GM19238 (cell line): Measurements from ENCODE around the gene CAMTA1.
"Not testable (repeated sequence)": the region's sequence is repeated elsewhere in the genome, so short reads cannot be mapped to it uniquely, and the experiment has no call there.

Experiments
- DNase-seq: peaks from one replicate; pipeline ENCODE4 v3.0.0; 2011; ENCODE audit warnings: low spot score; ENCODE audit not compliant: insufficient read length

Gene CAMTA1

DNA sequence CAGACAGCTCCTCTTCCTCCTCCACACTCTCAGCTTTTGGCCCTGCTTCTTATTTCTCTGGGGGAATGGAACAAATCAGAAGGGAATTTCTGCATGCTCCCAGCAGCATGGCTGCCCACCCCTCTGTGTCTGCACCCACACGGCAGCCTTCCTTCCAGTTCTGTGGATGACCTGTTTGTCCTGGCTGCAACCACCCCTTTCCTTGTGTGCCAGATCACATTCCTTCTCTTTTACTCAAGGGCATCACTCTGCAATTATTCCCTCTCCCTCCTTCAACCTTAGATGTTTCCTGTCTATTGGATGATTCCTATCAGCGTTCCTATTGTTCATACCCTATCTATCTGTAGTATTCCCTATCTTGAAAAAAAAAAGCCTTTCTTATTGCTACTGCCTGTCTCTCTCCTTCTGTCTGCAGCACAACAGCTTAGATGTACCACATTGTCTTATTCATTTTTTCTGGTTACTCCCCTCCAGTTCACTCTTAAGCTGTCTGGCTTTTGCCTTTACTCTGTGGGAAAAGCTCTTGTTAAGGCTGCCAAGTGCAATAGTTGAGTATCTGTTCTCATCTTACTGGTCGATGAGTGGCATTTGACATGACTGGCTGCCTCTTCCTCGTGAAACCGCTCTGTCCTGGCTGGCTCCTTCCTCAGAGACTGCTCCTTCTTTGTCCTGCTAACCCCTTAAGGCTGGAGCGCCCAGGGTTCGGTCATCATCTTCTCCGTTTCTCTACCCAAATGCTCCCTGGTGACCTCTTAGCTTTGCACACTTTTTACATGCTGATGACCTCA is 351.1 kb downstream of the CAMTA1 start:
- no peak for DNase-seq

DNA sequence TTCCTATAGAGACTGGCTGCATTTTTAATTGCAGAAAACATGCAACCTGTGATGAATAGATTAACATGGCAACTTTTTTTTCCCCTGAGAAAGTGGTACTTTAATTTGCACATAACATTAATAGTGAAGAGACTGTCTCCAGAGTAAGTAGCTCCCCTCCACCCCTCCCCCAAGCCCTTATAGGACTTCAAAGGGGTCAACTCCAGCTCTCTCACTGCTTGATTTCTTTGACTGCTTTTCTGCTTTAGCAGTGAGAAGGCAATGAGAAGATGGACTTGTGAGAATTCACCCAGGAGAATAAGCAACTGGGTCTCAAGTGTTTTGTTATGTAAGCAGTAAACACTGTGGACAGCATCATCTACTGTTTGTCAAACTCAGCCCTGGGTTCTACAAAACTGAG is 355.0 kb downstream of the CAMTA1 start:
- no peak for DNase-seq

DNA sequence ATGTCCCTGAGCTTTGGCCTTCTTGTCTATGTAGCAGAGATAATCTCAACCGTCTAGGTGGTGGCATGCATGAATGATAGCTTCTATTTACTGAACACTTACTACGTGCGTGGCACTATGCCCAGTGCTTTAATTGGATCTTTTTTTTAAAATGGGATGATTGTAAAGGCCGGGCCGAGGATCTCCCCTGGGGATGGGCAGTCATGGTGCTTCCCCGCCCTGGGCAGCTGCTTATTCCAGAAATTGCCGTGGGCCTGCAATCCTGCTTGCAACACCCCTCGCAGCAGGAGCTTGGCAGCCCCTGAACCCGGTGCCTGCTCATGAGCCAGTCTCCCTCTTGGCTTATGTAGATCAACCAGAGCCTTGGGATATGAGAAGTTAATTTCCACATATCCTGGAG is 360.7 kb downstream of the CAMTA1 start:
- DNase-seq = no peak

DNA sequence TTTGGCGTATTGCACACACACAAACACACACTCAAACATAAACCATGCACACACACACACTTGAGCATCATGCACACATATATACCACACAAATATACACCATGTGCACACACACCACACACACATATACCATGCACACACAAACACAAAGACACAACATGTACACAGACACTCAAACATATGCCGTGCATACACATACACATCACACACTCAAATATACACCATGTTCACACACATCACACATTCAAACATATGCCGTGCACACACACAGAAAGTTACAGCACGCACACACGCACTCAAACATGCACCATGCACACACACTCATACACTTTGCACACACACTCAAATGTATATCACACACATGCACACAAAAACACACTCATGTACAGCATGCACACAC is 361.5 kb downstream of the CAMTA1 start:
- DNase-seq = no peak

DNA sequence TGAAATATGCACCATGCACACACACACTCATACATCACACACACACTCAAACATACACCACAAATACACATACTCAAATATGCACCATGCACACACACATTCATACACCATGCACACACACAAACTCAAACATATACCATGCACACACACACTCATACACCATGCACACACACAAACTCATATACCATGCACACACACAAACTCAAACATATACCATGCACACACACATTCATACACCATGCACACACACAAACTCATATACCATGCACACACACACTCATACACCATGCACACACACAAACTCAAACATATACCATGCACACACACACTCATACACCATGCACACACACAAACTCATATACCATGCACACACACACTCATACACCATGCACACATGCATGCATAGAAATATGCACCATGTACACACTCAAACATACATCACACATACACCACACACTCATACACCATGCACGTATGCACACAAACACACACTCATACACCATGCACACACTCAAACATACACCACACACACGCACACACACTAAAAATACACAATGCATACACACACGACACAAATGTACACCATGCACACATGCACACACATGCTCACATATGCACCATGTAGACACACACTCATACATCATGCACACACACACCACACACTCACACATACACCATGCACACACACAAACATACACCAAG is 362.5 kb downstream of the CAMTA1 start:
- DNase-seq = not testable (repeated sequence)

DNA sequence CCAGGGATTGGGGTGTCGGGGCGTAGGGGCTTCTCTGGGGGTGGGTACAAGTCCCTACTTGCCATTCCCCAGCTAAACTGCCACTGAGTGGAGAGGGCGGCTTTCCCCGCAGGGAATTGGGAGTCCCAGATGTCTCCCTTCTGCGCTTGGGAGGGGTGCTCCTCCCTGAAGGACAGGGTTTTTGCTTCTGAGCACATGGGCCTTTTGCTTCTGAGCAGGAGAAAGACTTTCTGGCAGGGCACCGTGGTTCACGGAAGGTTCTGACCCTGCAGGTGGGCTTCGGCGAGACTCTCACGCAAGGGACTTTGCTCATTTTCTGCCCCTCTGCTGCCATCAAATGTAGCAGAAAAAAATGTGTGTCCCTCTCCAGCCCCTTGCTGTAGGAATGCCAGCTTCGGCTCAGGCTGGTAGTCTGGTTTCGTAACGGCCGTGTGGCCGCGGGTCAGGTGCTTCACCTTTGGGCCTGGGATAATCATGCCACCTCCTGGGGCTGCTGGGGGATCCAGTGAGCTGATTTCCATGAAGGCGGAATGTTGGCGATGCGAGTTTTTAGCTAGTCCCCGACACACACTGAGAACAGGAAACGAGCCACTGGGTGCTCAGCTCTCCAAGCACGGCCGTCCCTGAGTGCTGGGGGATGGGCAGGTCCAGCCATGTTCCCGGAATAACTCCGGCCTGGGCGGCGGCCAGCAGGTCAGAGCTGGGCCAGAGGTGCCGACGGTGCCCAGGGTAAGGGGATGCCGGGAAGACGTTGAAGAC is 364.0 kb downstream of the CAMTA1 start:
- no peak for DNase-seq

DNA sequence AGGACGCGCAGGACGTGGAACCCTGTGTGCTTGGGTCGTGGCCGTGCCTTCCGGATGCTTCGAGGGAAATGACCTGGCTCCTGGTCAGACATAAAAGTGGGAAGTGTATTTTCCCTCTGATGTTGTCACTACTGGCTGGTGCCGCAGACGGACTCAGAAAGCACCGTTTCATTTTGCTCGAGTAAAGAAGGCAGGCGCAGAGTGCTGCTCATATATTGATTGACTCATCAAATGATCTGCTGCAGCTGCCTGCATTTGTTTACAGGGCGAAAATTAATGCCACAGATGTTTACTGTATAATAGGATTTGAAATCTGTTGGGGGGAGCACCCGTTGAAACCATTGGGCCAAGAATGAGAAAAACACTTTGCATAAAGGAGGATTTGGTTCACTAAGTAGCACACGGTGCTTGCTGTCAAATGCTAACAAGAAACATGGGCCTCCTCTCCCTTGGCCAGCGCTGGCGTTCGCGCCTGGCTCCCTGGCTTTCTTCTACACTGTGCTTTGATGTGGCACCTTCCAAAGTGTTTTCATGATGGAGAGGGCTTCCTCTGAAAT is 365.5 kb downstream of the CAMTA1 start:
- no peak for DNase-seq

DNA sequence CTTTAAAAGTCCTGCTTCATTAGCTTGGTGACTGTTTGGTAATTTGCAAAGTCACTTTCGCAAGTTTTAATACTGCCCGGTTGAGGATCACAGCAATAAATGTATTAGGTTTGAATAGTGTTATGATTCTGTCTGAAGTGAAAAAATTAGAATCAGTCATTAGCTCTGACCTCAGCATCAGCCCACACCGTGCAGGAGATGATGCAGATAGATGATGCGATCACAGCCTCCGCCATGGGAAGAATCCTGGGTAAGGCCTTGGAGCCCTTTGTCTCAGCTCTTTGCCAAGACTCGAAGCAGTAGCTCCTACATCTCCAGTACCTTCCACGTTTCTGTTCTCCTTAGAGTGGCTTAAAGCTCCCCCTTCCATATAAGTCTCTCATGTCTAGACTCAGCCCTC is 366.7 kb downstream of the CAMTA1 start:
- no peak for DNase-seq

DNA sequence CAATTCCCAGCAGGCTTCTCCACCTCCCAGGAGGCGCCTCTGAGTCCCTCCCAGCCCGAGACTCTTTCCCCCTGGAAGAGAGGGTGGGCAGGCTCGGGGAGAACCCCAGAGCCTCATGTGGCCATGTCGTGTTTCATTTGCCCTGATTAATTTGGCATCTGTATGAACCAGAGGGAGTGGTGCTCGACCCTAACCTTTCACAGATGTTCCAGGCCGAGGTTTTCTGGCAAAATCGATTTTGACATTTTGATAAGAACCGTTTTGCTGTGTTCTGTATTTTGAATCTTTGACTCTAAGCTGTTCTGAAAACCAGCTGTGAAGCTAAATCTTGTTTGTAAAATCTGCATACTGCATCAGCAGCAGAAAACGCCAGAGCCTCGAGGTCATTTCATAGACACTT is 367.4 kb downstream of the CAMTA1 start:
- DNase-seq = no peak

DNA sequence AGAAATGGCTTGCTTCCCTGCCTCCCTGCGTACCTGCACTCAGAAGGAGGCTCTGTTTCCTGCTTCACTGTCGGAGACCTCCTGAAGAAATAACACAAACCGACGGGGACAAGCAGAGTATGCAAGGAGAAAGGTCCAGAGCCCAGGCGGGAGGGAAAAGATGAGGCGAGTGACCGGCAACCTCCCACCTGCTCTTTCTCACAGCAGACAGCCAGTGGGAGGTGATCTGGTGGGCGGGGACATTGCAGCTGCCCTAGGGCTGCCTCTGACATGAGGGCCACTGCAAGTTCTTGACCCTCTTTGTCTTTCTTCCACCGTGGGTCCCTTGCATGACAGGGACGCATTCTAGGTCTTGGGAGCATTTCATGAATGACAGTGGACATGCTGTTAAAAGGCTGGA is 368.2 kb downstream of the CAMTA1 start:
- DNase-seq = no peak

DNA sequence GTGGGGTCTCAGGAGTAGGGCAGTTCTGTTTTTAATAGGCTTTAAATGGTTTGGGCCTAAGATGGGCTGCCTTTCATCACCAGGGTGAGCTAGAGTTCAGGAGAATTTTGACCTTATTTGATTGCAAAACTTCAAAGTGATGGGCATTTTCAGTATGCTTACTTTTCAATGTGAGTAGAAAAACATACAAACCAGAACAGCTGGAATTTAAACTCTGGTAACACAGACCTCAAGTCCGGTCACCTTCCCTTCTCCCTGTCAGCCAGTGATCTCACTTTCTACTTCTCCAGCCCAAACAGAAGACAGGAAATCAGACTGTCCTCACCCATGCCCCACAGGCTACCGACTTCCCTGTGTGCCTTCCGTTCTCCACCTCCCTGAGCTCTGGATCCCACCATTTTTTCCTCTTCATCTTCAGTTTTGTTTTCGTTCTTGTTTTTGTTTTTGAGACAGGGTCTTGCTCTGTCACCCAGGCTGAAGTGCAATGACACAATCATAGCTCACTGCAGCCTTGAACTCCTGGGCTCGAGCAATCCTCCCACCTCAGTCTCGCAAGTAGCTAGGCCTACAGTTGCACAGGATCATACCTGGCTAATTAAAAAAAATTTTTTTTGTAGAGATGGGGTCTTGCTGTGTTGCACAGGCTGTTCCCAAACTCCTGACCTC is 374.0 kb downstream of the CAMTA1 start:
- DNase-seq = no peak

DNA sequence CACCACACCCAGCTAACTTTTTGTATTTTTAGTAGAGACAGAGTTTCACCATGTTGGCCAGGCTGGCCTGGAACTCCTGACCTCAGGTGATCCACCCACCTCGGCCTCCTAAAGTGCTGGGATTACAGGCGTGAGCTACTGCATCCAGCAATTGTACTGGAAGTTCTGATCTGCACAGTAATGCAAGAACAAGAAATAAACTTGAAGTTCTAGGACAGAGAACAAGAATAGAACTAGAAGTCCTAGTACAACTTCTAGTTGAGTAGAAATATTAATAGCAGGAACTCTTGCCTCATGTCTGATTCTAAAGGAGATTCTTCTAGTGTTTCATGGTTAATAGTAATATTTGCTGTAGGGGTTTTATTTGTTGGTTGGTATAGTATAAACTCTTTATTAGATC is 383.3 kb downstream of the CAMTA1 start:
- DNase-seq = not testable (repeated sequence)

DNA sequence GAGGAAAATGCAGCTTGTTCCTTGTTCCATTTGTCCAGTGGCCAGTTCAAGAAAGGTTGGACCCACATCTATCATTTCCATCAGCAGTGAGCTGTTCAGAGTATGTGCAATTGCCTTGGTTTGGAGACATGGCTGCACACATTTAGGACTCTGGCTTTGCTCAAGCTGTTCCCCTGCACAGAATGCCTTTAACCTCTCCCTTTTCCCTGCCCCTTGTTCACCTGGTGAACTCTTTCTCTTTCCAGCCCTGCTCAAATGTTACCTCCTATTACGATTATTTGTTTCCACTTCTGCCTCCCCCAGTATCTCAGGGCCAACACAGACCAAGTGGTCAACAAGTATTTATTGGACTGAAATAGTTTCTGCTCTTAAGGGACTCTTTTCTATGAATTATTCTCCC is 385.9 kb downstream of the CAMTA1 start:
- no peak for DNase-seq

DNA sequence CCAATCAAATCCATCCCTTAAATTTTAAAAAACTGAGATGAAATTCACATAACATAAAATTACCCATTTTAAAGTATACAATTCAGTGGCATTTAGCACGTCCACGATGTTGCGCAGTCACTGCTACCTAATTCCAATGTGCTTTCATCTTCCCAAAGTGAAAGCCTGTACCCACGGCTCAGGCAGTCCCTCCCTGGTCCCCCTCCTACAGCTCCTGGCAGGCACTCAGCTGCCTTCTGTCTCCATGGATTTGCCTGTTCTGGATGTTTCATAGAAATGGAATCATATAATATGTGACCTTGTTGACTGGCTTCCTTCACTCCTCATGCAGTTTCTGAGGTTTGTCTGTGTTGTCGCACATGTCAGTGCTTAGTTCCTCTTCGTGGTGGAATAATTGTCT is 386.3 kb downstream of the CAMTA1 start:
- DNase-seq = no peak

DNA sequence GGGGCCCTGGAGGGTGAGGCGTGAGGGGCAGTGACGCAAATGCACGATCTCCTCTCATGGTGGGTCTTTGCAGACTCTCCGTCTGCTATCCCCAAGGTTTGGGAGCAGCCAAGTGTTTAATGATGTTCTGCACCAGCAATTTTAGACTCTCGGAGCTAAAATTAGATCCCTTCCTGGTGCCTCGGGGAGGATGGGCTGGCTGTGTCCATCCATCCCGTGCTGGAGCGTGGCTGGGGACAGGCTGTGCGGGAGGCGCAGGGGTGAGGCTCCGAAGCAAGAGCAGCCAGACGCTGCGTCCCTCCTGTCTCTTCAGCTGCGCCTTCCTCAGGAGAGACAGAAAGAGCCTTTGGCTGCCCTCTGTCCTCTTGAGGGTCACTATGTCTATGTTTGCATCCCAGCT is 387.6 kb downstream of the CAMTA1 start:
- DNase-seq = no peak

DNA sequence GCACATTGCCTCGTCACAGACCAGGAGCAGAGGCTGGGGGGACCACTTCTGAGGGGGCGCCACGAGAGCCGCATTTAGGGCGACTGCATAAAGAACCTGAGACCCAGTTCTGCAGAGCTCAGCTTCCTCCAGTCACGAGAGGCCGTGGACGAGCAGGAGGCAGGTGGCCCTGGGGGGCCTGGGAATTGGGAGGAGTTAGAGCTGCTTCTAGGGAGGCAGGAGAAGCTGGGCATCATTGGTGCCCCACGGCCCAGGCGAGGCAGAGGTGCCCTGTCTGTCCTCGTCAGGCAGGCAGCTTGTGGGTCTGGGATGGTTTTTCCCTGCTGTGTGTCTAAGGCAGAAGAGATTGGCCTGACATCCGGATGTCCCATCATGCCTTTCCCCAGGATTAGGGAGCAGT is 389.3 kb downstream of the CAMTA1 start:
- DNase-seq = no peak

DNA sequence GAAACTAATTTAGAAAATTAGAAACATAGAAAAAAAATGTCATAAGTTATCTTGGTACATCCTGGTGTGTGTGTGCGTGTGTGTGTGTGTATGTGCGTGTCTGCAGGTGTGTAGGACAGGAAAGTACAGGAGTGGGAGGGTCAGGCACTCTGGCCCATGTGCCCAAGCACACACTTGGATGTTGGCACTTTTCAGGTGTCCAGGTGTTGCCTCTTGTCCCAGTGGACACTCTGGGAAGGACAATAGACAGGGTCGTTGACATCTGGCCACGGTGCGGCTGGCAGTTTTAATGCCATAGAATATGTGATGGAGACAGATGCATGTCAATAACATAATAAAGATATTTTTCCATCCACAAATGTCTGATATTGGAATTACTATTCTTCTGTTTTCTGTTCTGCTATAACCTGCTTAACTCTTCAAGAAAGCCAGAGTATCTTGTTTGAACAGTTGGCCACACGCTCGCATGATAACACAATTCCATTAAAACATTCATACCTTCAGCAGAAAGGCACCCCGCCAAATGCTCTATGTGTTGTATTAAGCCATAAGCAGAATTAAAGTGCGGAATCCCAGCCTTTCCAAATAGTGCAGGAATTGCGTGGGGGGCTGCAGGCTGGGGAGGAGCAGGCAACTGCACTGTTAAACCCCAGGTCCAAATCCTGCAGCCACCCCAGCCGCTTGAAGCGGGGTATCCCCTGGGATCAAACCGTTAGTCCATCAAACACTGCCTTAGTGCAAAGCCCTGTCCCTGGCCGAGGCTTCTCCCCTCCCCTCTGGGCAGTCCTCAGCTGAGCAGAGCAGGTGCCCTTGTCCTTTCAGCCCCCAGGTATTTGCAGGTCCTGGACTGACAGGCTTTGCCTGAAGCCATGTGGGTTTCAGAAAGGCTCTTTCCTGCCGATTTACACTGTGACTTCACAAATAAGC is 390.0 kb downstream of the CAMTA1 start:
- no peak for DNase-seq

DNA sequence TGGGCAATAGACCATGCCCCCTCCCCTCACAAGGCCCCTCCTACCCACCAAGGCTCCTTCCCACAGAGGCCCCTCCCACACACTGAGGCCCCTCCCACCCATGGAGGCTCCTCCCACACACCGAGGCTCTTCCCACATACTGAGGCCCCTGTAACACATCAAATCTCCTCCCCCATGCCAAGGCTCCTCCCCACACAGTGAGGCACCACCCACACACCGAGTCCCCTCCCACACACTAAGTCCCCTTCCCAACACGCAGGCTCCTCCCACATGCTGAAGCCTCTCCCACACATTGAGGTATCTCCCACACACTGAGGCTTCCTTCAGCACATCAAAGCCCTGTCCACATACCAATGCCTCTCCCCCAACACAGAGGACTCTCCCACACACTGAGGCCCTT is 391.8 kb downstream of the CAMTA1 start:
- DNase-seq = no peak

DNA sequence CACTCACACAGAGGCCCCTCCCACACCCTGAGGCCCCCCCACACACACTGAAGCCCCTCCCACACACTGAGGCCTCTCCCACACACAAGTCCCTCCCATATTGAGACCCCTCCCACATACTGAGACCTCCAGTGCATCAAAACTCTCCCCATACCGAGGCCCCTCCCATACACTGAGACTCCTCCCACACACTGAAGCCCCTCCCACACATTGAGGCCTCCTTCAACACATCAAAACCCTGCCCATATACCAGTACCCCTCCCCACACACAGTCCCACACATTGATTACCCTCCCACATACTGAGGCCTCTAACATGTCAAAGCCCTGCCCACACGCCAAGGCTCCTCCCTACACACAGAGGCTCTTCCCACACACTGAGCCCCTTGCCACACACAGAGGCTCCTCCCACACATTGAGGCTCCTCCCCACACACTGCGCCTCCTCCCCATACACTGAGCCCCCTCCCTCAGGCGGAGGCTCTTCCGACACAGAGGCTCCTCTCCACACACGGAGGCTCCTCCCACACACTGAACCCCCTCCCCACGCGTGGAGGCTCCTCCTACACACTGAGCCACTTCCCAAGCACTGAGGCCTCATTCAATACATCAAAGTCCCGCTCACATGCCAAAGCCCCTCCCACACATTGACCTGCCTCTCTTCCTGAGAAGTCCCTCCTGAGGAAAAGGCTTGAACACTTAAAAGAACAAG is 392.3 kb downstream of the CAMTA1 start:
- DNase-seq = no peak

DNA sequence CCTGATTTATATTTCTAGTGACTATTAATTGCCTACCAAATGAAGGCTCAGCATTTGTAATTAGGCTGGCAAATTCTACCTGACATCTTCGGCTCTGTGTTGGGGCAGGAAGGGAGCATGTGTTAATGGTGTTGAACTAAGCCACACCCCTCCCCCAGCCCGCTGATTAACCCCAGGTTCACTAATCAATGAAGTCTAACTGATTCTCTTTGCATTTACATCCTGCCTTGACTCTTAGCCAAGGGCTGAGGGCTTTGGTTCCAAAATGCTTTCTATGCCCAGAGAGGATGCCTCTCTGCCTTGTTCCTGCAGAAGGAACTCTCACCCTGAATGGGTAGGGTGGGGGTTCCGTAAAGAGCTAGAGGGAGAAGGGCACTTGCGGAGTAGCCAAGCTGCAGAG is 393.1 kb downstream of the CAMTA1 start:
- DNase-seq = no peak
